Astrocyte (in vitro differentiated cells and primary cell): ENCODE measurements around the gene CACNA1D.

ENCODE experiments used
- CTCF ChIP-seq: IDR thresholded peaks from 2 replicates; pipeline ENCODE4 v1.5.1; 2011; ENCODE audit warnings: low read depth, mild to moderate bottlenecking, inconsistent platforms, low read length, moderate library complexity; ENCODE audit not compliant: insufficient read depth
- EZH2 ChIP-seq: IDR thresholded peaks from 2 replicates; pipeline ENCODE4 v1.6.1; 2012; ENCODE audit warnings: mild to moderate bottlenecking, low read length, inconsistent platforms; ENCODE audit not compliant: insufficient read depth

- TF ChIP-seq CTCF (no peak), EZH2 (no peak)
Observed at GRCh38 chr3:53845881-53846133, 351.4 kb downstream of the CACNA1D start.
